Breast epithelium (tissue), 3 donors: ENCODE results near the gene C1orf87.

Experiments used
- POLR2A ChIP-seq: fragments of 450-650 bp; IDR thresholded peaks from one replicate; pipeline ENCODE4 v1.6.1; 2016; ENCODE audit warnings: antibody characterized with exemption, mild to moderate bottlenecking, moderate library complexity
- POLR2AphosphoS5 ChIP-seq, 3 donors: sonication (generic); formaldehyde crosslinking; IDR thresholded peaks; one replicate each; pipeline ENCODE4 v1.6.1; 2017; ENCODE audit warnings: antibody characterized with exemption in 3 of 3
- TF ChIP-seq, protein P1 (sequence below), 3 donors: fragments of 450-650 bp; IDR thresholded peaks; one replicate each; pipeline ENCODE4 v1.5.1; 2016 to 2017; ENCODE audit warnings: antibody characterized with exemption in 3 of 3, mild to moderate bottlenecking in 3 of 3, moderate library complexity in 3 of 3

- TF ChIP-seq, protein P1, sequence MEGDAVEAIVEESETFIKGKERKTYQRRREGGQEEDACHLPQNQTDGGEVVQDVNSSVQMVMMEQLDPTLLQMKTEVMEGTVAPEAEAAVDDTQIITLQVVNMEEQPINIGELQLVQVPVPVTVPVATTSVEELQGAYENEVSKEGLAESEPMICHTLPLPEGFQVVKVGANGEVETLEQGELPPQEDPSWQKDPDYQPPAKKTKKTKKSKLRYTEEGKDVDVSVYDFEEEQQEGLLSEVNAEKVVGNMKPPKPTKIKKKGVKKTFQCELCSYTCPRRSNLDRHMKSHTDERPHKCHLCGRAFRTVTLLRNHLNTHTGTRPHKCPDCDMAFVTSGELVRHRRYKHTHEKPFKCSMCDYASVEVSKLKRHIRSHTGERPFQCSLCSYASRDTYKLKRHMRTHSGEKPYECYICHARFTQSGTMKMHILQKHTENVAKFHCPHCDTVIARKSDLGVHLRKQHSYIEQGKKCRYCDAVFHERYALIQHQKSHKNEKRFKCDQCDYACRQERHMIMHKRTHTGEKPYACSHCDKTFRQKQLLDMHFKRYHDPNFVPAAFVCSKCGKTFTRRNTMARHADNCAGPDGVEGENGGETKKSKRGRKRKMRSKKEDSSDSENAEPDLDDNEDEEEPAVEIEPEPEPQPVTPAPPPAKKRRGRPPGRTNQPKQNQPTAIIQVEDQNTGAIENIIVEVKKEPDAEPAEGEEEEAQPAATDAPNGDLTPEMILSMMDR (IDR thresholded peaks at IDR 0.05): no peak
- TF ChIP-seq POLR2A (no peak), POLR2AphosphoS5 (IDR thresholded peaks at IDR 0.05) (no peak)
Measured at GRCh38 chr1:59990470-59990869, 83.1 kb downstream of the C1orf87 start.
